COLO668 (cell line): ENCODE results near the gene KCNJ16.

ENCODE experiments used
- DNase-seq: peaks from one replicate; lab custom pipeline; 2025; ENCODE audit not compliant: unreplicated experiment; lab: John Stamatoyannopoulos, UW

The KCNJ16 gene

GRCh38 chr17:70124723-70125122, 49.7 kb downstream of the KCNJ16 start:
- no peak for DNase-seq

GRCh38 chr17:70127221-70127873, 52.3 kb downstream of the KCNJ16 start:
- no peak for DNase-seq

- DNase-seq = no peak
Measured at GRCh38 chr17:70128727-70129238, 53.8 kb downstream of the KCNJ16 start.

GRCh38 chr17:70130289-70130688, 55.3 kb downstream of the KCNJ16 start:
- DNase-seq = no peak

GRCh38 chr17:70132505-70132904, 57.5 kb downstream of the KCNJ16 start:
- DNase-seq = no peak

GRCh38 chr17:70134042-70134441, 59.0 kb downstream of the KCNJ16 start:
- no peak for DNase-seq

- DNase-seq = no peak
Measured at GRCh38 chr17:70134777-70135176, 59.8 kb downstream of the KCNJ16 start.

GRCh38 chr17:70136131-70136530, 61.1 kb downstream of the KCNJ16 start:
- no peak for DNase-seq

GRCh38 chr17:70137451-70138230, 62.6 kb downstream of the KCNJ16 start:
- no peak for DNase-seq

GRCh38 chr17:70138291-70138865, 63.4 kb downstream of the KCNJ16 start:
- no peak for DNase-seq

GRCh38 chr17:70139449-70139993, 64.5 kb downstream of the KCNJ16 start:
- DNase-seq = no peak

GRCh38 chr17:70144260-70144846, 69.3 kb downstream of the KCNJ16 start:
- DNase-seq = no peak

GRCh38 chr17:70153210-70153609, 78.2 kb downstream of the KCNJ16 start:
- no peak for DNase-seq

GRCh38 chr17:70157151-70157550, 82.1 kb downstream of the KCNJ16 start:
- no peak for DNase-seq

GRCh38 chr17:70158180-70158579, 83.2 kb downstream of the KCNJ16 start:
- no peak for DNase-seq

GRCh38 chr17:70158591-70158990, 83.6 kb downstream of the KCNJ16 start:
- DNase-seq = no peak

GRCh38 chr17:70159980-70160379, 85.0 kb downstream of the KCNJ16 start:
- DNase-seq = no peak

GRCh38 chr17:70161519-70161918, 86.5 kb downstream of the KCNJ16 start:
- DNase-seq = no peak

- DNase-seq = no peak
Measured at GRCh38 chr17:70165383-70165782, 90.4 kb downstream of the KCNJ16 start.

GRCh38 chr17:70166615-70167014, 91.6 kb downstream of the KCNJ16 start:
- no peak for DNase-seq
